Hematopoietic multipotent progenitor cell (in vitro differentiated cells): ENCODE results near the gene ACOX2. TPM values are rescaled to one million over a fixed set of nuclear protein-coding genes. Genes with fewer than 3 reads are reported as not detected.

Experiments used
- DNase-seq, 3 donors: peaks; one replicate each; pipeline ENCODE4 v3.0.0-alpha.2; 2011 to 2015; ENCODE audit warnings: low read depth in 2 of 3, low spot score in 2 of 3
- total RNA-seq: library from RNA; depleted of rRNA; stranded (reverse); fragments of >200 nt; gene quantifications from one replicate; pipeline ENCODE4 v1.2.3, GENCODE V29; 2012

ACOX2 gene
- total RNA-seq, 1 donor = 5.7 TPM

GRCh38 chr3:58478781-58479180, 58.2 kb downstream of the ACOX2 start:
- no peak for DNase-seq

GRCh38 chr3:58474967-58475578, 61.9 kb downstream of the ACOX2 start:
- DNase-seq = no peak

GRCh38 chr3:58474348-58474911, 62.6 kb downstream of the ACOX2 start:
- no peak for DNase-seq

GRCh38 chr3:58473275-58473674, 63.7 kb downstream of the ACOX2 start:
- no peak for DNase-seq

GRCh38 chr3:58471025-58471887, 65.7 kb downstream of the ACOX2 start:
- DNase-seq = peak in 2 of 3 donors; percentile 74 to 89

GRCh38 chr3:58470363-58471024, 66.5 kb downstream of the ACOX2 start:
- DNase-seq = no peak

- DNase-seq = no peak
Observed at GRCh38 chr3:58469096-58469495, 67.9 kb downstream of the ACOX2 start.

- no peak for DNase-seq
Observed at GRCh38 chr3:58466899-58467563, 70.0 kb downstream of the ACOX2 start.

- DNase-seq = peak in 1 of 3 donors; percentile 43
Observed at GRCh38 chr3:58464866-58465265, 72.1 kb downstream of the ACOX2 start.

GRCh38 chr3:58463942-58464271, 73.1 kb downstream of the ACOX2 start:
- no peak for DNase-seq

- peak; percentile 14 to 70 (median 68) for DNase-seq
Observed at GRCh38 chr3:58463181-58463941, 73.6 kb downstream of the ACOX2 start.

- DNase-seq = no peak
Observed at GRCh38 chr3:58462829-58463180, 74.2 kb downstream of the ACOX2 start.

- no peak for DNase-seq
Observed at GRCh38 chr3:58459160-58459559, 77.8 kb downstream of the ACOX2 start.

Other genes with a start within 250 kb of the ACOX2 start
- 5.4 TPM for gene RPP14, start 230.9 kb downstream of the ACOX2 start, total RNA-seq
- gene HTD2, start 230.7 kb downstream of the ACOX2 start, total RNA-seq = 7.3 TPM
- 17.0 TPM for gene PXK, start 204.3 kb downstream of the ACOX2 start, total RNA-seq
- 39.9 TPM for gene PDHB, start 103.4 kb downstream of the ACOX2 start, total RNA-seq
- 4.3 TPM for gene KCTD6, start 45.1 kb downstream of the ACOX2 start, total RNA-seq
- gene FAM107A, start 40.2 kb upstream of the ACOX2 start, total RNA-seq = under 0.01 TPM
- not detected for gene FAM3D, start 129.6 kb upstream of the ACOX2 start, total RNA-seq